ENCODE results near the gene LRRC8A. TPM values are rescaled to one million over a fixed set of nuclear protein-coding genes. Genes with fewer than 3 reads are reported as not detected.

The LRRC8A gene
- total and polyA plus RNA-seq, 7 donors = 11.6 to 71.5 (median 16.4) TPM

DNA sequence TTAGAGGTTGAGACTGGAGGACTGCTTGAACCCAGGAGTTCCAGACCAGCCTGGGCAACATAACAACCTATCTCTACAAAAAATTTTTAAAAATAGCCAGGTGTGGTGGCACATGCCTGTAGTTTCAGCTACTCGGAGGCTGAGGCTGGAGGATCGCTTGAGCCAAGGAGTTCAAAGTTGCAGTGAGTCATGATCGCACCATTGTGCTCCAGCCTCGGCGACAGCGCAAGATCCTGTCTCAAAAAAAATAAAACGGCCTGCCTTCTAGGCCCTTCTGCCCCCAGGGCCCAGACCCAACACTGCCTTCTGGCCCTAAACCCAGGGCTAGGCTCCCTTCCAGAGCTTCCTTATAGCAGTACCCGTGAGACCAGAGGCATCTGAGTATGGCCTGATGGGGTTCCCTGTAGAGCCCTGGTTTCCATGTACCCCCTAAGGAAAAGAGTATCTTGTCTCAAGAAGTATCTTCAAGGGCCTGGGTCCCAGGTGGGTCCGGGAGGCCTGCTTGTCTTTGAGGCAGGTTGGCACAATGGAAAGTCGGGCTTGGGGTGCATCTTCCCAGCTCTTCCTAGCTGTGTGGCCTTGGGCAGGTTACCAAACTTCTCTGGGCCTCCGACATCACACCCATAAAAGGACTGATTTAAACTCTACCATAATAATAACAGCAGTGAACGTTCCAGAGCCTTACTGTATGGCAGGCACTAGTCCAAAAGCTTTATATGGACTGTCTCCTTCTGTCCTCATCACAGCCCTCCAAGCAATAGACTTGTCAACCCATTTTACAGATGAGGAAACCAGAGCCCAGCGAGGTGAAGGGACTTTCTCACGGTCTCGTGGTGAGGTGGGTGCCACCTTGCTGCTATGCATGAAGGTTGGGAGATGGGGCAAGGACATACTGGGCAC lies 9.6 kb downstream of the LRRC8A start:
- peak in 1 of 4 donors; percentile 7 for ATAC-seq
- intact Hi-C loops (cut with DNase I) = no loop called here
- TF ChIP-seq CTCF (IDR thresholded peaks at IDR 0.05) = no peak
- peaks cover 8 to 76% of the 10 kb centered on the region in 2 donors for H3K36me3 ChIP-seq (ENCODE audit: insufficient read depth in 1 of 2, low read depth in 1 of 2)
- no peak for DNase-seq
- H3K27me3 ChIP-seq (ENCODE audit: insufficient read depth in 3 of 3, low read length in 2 of 3) = no peaks in the 10 kb centered on the region
- 75 to 79% (median 79%) methylated on average over 15 of the region's 15 CpGs for WGBS, 3 donors
- H3K4me3 ChIP-seq = no peak overlapping the region
- peak overlapping the region; percentile 37 for H3K27ac ChIP-seq
- no peaks in the 10 kb centered on the region for H3K9me3 ChIP-seq
- peaks cover 12% of the 10 kb centered on the region for H3K4me1 ChIP-seq

GRCh38 chr9:128892221-128892921 lies 10.4 kb downstream of the LRRC8A start:
- DNase-seq (peak; percentile 87 to 92), ATAC-seq (peak; percentile 80 to 92 (median 88))
- TF ChIP-seq CTCF (IDR thresholded peaks at IDR 0.05) = no peak
- Histone ChIP-seq H3K36me3 (ENCODE audit: insufficient read depth in 1 of 2, low read depth in 1 of 2) (peaks cover 8 to 76% of the 10 kb centered on the region in 2 donors), H3K4me1 (peaks cover 12% of the 10 kb centered on the region), H3K27me3 (ENCODE audit: insufficient read depth in 3 of 3, low read length in 2 of 3) (no peaks in the 10 kb centered on the region), H3K27ac (peak overlapping the region; percentile 71), H3K9me3 (no peaks in the 10 kb centered on the region), H3K4me3 (peak overlapping the region; percentile 25)
- WGBS, 3 donors = 44 to 57% (median 47%) methylated on average over 16 to 17 of the region's 17 CpGs
- intact Hi-C loops (cut with DNase I) = no loop called here

DNA sequence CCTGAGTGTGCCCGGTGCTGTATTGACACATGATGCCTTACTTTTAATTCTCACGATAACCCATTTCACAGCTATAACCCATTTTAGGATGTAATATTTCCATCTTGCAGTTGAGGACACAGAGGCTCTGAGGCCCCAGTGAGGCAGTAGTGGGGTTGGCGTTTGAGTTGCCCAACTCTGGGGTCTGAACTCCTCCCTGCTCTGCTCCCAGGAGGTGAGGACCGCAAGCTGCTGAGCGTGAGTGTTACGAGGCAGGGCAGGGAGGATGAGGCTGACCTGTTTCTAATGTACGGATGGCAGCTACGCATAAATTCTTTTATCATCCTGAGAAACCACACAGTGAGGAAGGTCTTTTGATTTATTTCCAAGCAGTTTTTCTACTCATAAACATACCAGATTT lies 11.4 kb downstream of the LRRC8A start:
- no peak for TF ChIP-seq CTCF (IDR thresholded peaks at IDR 0.05)
- peaks cover 12% of the 10 kb centered on the region for H3K4me1 ChIP-seq
- DNase-seq = no peak
- peaks cover 8 to 74% of the 10 kb centered on the region in 2 donors for H3K36me3 ChIP-seq (ENCODE audit: insufficient read depth in 1 of 2, low read depth in 1 of 2)
- H3K4me3 ChIP-seq = no peak overlapping the region
- no peak for ATAC-seq
- peak overlapping the region; percentile 71 for H3K27ac ChIP-seq
- intact Hi-C loops (cut with DNase I) = no loop called here
- no peaks in the 10 kb centered on the region for H3K27me3 ChIP-seq (ENCODE audit: insufficient read depth in 3 of 3, low read length in 2 of 3)
- H3K9me3 ChIP-seq = no peaks in the 10 kb centered on the region
- 73 to 83% (median 77%) methylated on average over 8 of the region's 8 CpGs for WGBS, 3 donors

DNA sequence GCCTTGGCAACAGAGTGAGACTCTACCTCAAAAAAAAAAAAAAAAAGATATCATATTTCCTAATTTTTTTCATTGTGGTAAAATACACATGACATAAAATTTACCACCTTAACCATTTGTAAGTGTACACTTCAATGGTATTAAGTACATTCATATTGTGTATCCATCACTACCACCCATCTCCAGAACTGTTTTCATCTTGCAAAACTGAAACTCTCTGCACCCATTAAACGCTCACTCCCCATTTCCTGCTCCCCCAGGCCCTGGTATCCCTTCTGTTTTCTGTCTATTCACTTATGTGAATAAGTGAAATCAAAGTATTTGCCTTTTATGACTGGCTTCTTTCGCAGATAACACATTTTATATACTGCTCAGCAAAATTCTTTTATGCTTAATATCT lies 12.8 kb downstream of the LRRC8A start:
- ATAC-seq = no peak
- peaks cover 12% of the 10 kb centered on the region for H3K4me1 ChIP-seq
- no peak for DNase-seq
- no peak overlapping the region for H3K4me3 ChIP-seq
- intact Hi-C loops (cut with DNase I) = no loop called here
- no peak for TF ChIP-seq CTCF (IDR thresholded peaks at IDR 0.05)
- no peaks in the 10 kb centered on the region for H3K9me3 ChIP-seq
- H3K27me3 ChIP-seq (ENCODE audit: insufficient read depth in 3 of 3, low read length in 2 of 3) = no peaks in the 10 kb centered on the region
- WGBS, 3 donors = 76 to 91% (median 85%) methylated on average over 2 of the region's 2 CpGs
- peaks cover 5 to 74% of the 10 kb centered on the region in 2 donors for H3K36me3 ChIP-seq (ENCODE audit: insufficient read depth in 1 of 2, low read depth in 1 of 2)
- no peak overlapping the region for H3K27ac ChIP-seq

Measured in psoas muscle (tissue), 8 donors.